ENCODE measurements around the gene NLRP4. TPM values are rescaled to one million over a fixed set of nuclear protein-coding genes. Genes with fewer than 3 reads are reported as not detected.
"Not testable (repeated sequence)": the region's sequence is repeated elsewhere in the genome, so short reads cannot be mapped to it uniquely, and the experiment has no call there.

The NLRP4 gene
- total RNA-seq, 1 experiment from 2014 or later = not detected

GRCh38 chr19:55913643-55914268 lies 77.4 kb downstream of the NLRP4 start:
- no peak overlapping the region for H3K4me3 ChIP-seq (ENCODE audit: insufficient read depth, low read depth, low read length)
- no peaks in the 10 kb centered on the region for H3K36me3 ChIP-seq (replicated peaks; ENCODE audit: control insufficient read depth, insufficient read depth, low read length)
- no peak for DNase-seq
- H3K27me3 ChIP-seq (ENCODE audit: control insufficient read depth, insufficient read depth, low read length) = no peaks in the 10 kb centered on the region

- H3K27me3 ChIP-seq (ENCODE audit: control insufficient read depth, insufficient read depth, low read length) = no peaks in the 10 kb centered on the region
- no peak overlapping the region for H3K4me3 ChIP-seq (ENCODE audit: insufficient read depth, low read depth, low read length)
- DNase-seq = no peak
- H3K36me3 ChIP-seq (replicated peaks; ENCODE audit: control insufficient read depth, insufficient read depth, low read length) = no peaks in the 10 kb centered on the region
Observed at GRCh38 chr19:55923556-55923955, 87.2 kb downstream of the NLRP4 start.

- DNase-seq = no peak
- Histone ChIP-seq H3K4me3 (ENCODE audit: insufficient read depth, low read depth, low read length) (no peak overlapping the region), H3K27me3 (ENCODE audit: control insufficient read depth, insufficient read depth, low read length) (no peaks in the 10 kb centered on the region), H3K36me3 (replicated peaks; ENCODE audit: control insufficient read depth, insufficient read depth, low read length) (no peaks in the 10 kb centered on the region)
Observed at GRCh38 chr19:55927991-55928390, 91.7 kb downstream of the NLRP4 start.

GRCh38 chr19:55929258-55929657 lies 92.9 kb downstream of the NLRP4 start:
- H3K36me3 ChIP-seq (replicated peaks; ENCODE audit: control insufficient read depth, insufficient read depth, low read length); H3K27me3 ChIP-seq (ENCODE audit: control insufficient read depth, insufficient read depth, low read length); H3K4me3 ChIP-seq (ENCODE audit: insufficient read depth, low read depth, low read length); DNase-seq: not testable (repeated sequence)

- H3K36me3 ChIP-seq (replicated peaks; ENCODE audit: control insufficient read depth, insufficient read depth, low read length) = no peaks in the 10 kb centered on the region
- no peak for DNase-seq
- no peak overlapping the region for H3K4me3 ChIP-seq (ENCODE audit: insufficient read depth, low read depth, low read length)
- no peaks in the 10 kb centered on the region for H3K27me3 ChIP-seq (ENCODE audit: control insufficient read depth, insufficient read depth, low read length)
Observed at GRCh38 chr19:55930996-55931515, 94.7 kb downstream of the NLRP4 start.

Other genes with a start within 250 kb of the NLRP4 start
- 4.3 and 4.7 TPM in 2 replicates for gene FIZ1, start 237.0 kb upstream of the NLRP4 start, total RNA-seq (2014; rRNA removed; shearing (Covaris generic))
- gene ZNF524, start 236.3 kb upstream of the NLRP4 start, total RNA-seq (2014; rRNA removed; shearing (Covaris generic)) = 11.2 and 13.6 TPM in 2 replicates
- gene ZNF865, start 230.9 kb upstream of the NLRP4 start, total RNA-seq (2014; rRNA removed; shearing (Covaris generic)) = 3.5 and 4.9 TPM in 2 replicates
- 9.8 and 12.5 TPM in 2 replicates for gene ZNF784, start 212.0 kb upstream of the NLRP4 start, total RNA-seq (2014; rRNA removed; shearing (Covaris generic))
- 16.0 and 25.0 TPM in 2 replicates for gene ZNF580, start 195.5 kb upstream of the NLRP4 start, total RNA-seq (2014; rRNA removed; shearing (Covaris generic))
- 64.7 and 67.0 TPM in 2 replicates for gene ZNF581, start 192.9 kb upstream of the NLRP4 start, total RNA-seq (2014; rRNA removed; shearing (Covaris generic))
- 13.2 and 14.4 TPM in 2 replicates for gene CCDC106, start 188.3 kb upstream of the NLRP4 start, total RNA-seq (2014; rRNA removed; shearing (Covaris generic))
- 231 and 289 TPM in 2 replicates for gene U2AF2, start 181.5 kb upstream of the NLRP4 start, total RNA-seq (2014; rRNA removed; shearing (Covaris generic))
- gene EPN1, start 161.3 kb upstream of the NLRP4 start, total RNA-seq (2014; rRNA removed; shearing (Covaris generic)) = 156 and 157 TPM in 2 replicates
- gene NLRP9, start 98.1 kb upstream of the NLRP4 start, total RNA-seq (2014; rRNA removed; shearing (Covaris generic)) = not detected in 2 replicates
- not detected in 2 replicates for gene RFPL4A, start 77.4 kb upstream of the NLRP4 start, total RNA-seq (2014; rRNA removed; shearing (Covaris generic))
- not detected in 2 replicates for gene RFPL4AL1, start 67.4 kb upstream of the NLRP4 start, total RNA-seq (2014; rRNA removed; shearing (Covaris generic))
- gene NLRP11, start 4.5 kb upstream of the NLRP4 start, total RNA-seq (2014; rRNA removed; shearing (Covaris generic)) = not detected in 2 replicates
- gene NLRP13, start 95.8 kb downstream of the NLRP4 start, total RNA-seq (2014; rRNA removed; shearing (Covaris generic)) = not detected in 2 replicates
- not detected in 2 replicates for gene NLRP8, start 111.3 kb downstream of the NLRP4 start, total RNA-seq (2014; rRNA removed; shearing (Covaris generic))
- not detected in 2 replicates for gene NLRP5, start 150.2 kb downstream of the NLRP4 start, total RNA-seq (2014; rRNA removed; shearing (Covaris generic))